ENCODE measurements around the gene CYBA. TPM values are rescaled to one million over a fixed set of nuclear protein-coding genes. Genes with fewer than 3 reads are reported as not detected.

Gene CYBA
- total RNA-seq, 1 donor from 2014 or later, result 51.7 TPM

DNA sequence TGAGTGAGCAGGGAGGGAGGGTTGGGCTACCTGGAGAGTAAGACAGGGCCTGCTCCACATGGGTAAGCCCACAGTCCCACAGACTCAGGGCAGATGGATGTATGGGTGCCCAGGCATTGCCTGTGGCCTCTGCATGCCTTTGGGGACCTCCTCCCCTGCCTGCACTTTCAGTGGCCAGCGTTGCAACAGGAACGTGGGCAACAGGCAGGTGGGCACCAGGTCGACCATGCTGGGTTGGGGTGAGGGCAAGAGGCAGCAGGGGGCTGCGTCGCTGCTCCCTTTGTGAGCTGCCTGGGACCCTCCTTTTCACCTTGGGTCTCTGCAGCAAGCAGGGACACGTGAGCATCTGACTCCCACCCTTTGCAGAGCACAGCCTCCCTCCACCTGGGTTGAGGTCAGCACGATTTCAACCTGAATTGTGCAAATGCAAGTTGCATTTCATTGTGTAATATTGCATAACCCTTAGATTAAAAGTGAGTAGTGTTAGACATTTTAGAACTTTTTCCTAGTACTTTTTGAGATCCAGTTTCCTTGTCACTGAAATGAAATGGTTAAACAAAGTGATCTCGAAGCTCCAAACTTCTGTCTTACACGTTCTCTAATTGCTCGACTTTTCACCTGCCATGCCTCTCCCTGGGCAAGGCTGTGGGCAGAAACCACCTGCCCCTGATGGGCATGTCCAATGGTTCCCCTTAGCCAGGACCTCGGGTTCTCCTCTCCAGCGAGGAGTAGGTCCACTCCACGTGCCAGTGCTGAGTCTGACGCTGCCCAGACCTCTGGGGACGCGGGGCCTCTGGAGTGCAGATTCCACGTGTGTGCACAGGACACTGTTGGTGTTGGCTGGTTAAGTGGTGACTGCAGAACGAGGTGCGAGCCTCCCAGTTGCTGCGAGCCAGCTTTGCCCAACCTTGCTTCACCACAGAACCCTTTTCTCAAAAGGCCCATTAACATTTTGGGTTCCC lies 45.4 kb downstream of the CYBA start:
- no peaks in the 10 kb centered on the region for H3K27me3 Mint-ChIP-seq (ENCODE audit: low read depth)
- no peaks in the 10 kb centered on the region for H3K4me1 Mint-ChIP-seq (ENCODE audit: low read depth)
- H3K27ac Mint-ChIP-seq (ENCODE audit: unreplicated experiment), result no peak overlapping the region
- TF ChIP-seq, protein P1, sequence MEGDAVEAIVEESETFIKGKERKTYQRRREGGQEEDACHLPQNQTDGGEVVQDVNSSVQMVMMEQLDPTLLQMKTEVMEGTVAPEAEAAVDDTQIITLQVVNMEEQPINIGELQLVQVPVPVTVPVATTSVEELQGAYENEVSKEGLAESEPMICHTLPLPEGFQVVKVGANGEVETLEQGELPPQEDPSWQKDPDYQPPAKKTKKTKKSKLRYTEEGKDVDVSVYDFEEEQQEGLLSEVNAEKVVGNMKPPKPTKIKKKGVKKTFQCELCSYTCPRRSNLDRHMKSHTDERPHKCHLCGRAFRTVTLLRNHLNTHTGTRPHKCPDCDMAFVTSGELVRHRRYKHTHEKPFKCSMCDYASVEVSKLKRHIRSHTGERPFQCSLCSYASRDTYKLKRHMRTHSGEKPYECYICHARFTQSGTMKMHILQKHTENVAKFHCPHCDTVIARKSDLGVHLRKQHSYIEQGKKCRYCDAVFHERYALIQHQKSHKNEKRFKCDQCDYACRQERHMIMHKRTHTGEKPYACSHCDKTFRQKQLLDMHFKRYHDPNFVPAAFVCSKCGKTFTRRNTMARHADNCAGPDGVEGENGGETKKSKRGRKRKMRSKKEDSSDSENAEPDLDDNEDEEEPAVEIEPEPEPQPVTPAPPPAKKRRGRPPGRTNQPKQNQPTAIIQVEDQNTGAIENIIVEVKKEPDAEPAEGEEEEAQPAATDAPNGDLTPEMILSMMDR (IDR thresholded peaks at IDR 0.05), result no peak
- H3K36me3 Mint-ChIP-seq (ENCODE audit: low read depth), result peaks cover 13% of the 10 kb centered on the region
- H3K9me3 Mint-ChIP-seq (ENCODE audit: low read depth), result no peaks in the 10 kb centered on the region
- H3K4me3 Mint-ChIP-seq (ENCODE audit: unreplicated experiment), result no peak overlapping the region
- DNase-seq (ENCODE audit: low spot score), result no peak

DNA sequence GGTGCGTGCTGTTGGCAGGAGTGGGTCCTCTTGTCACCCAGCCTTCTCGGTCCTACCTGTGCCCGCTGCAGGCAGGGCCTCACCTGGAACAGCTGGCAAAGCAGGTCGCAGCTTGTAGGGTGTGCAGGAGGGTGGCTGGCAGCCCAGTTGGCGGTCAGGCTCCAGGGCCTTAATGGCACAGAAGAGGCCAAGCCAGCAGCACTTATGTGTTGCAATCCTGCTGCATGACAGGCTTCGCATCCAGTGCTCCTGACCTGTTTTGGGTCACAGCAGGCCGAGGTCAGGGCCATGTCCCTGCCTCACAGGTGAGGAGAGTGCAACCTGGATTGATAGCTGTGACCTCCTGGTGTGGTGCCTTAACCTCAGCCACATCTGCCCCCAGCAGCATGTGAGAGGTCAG lies 48.8 kb downstream of the CYBA start:
- H3K36me3 Mint-ChIP-seq (ENCODE audit: low read depth), result peaks cover 17% of the 10 kb centered on the region
- H3K27me3 Mint-ChIP-seq (ENCODE audit: low read depth), result no peaks in the 10 kb centered on the region
- DNase-seq (ENCODE audit: low spot score), result no peak
- no peaks in the 10 kb centered on the region for H3K4me1 Mint-ChIP-seq (ENCODE audit: low read depth)
- H3K27ac Mint-ChIP-seq (ENCODE audit: unreplicated experiment), result no peak overlapping the region
- TF ChIP-seq, protein P1 (IDR thresholded peaks at IDR 0.05), result no peak
- no peak overlapping the region for H3K4me3 Mint-ChIP-seq (ENCODE audit: unreplicated experiment)
- no peaks in the 10 kb centered on the region for H3K9me3 Mint-ChIP-seq (ENCODE audit: low read depth)

DNA sequence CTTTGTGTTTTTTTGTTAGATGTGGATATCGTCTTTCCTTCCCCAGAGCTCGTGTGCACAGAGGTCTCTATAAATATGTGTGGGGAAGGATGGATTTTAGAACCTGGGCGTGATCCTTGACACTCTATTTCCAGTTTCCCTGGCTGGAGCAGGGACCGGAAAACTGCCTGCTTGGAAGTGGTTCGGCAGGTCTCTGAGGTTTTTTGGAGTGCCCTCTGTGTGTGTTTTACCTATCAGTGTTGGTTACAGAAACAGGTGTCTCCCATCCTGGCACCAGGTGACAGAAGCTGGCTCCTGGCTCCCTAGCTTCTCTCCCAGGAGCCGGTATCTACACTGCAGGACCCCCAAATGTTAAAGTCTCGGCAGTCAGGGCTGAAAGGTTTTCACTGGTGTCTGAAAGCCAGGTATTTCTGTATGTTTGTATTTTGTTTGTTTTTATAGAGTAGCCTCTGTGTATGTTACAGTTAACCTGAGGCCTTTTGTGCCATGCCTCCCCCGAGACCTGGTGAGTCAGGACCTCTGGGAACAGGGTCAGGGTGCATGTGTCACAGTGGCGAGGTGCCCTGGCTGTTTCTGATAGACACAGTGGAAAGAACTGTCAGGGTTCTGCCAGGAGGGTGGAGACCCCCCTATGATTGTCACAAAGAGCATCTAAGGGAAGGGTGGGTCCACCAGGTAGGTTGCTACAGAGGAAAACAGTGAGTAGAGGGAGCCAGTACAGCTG lies 49.4 kb downstream of the CYBA start:
- no peak for DNase-seq (ENCODE audit: low spot score)
- H3K36me3 Mint-ChIP-seq (ENCODE audit: low read depth), result peaks cover 17% of the 10 kb centered on the region
- H3K4me3 Mint-ChIP-seq (ENCODE audit: unreplicated experiment), result no peak overlapping the region
- no peaks in the 10 kb centered on the region for H3K4me1 Mint-ChIP-seq (ENCODE audit: low read depth)
- no peaks in the 10 kb centered on the region for H3K9me3 Mint-ChIP-seq (ENCODE audit: low read depth)
- H3K27ac Mint-ChIP-seq (ENCODE audit: unreplicated experiment), result no peak overlapping the region
- H3K27me3 Mint-ChIP-seq (ENCODE audit: low read depth), result no peaks in the 10 kb centered on the region
- TF ChIP-seq, protein P1 (IDR thresholded peaks at IDR 0.05), result no peak

DNA sequence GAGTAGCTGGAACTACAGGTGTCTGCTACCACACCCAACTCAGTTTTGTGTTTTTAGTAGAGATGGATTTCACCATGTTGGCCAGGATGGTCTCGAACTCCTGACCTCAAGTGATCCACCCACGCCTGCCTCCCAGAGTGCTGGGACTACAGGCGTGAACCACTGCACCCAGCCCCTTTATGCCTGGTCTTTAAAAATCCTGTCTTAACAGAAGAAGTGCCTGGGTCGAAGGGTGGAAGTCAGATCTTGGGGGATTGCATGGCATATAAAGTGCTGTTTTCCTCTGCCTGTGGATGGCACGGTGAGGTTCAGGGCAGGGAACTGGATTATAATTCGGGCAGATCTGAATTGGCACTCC lies 50.3 kb downstream of the CYBA start:
- TF ChIP-seq, protein P1 (IDR thresholded peaks at IDR 0.05), result no peak
- Mint-ChIP-seq H3K27ac (ENCODE audit: unreplicated experiment) (no peak overlapping the region), H3K4me3 (ENCODE audit: unreplicated experiment) (no peak overlapping the region), H3K36me3 (ENCODE audit: low read depth) (peaks cover 20% of the 10 kb centered on the region), H3K9me3 (ENCODE audit: low read depth) (no peaks in the 10 kb centered on the region), H3K4me1 (ENCODE audit: low read depth) (no peaks in the 10 kb centered on the region), H3K27me3 (ENCODE audit: low read depth) (no peaks in the 10 kb centered on the region)
- no peak for DNase-seq (ENCODE audit: low spot score)

DNA sequence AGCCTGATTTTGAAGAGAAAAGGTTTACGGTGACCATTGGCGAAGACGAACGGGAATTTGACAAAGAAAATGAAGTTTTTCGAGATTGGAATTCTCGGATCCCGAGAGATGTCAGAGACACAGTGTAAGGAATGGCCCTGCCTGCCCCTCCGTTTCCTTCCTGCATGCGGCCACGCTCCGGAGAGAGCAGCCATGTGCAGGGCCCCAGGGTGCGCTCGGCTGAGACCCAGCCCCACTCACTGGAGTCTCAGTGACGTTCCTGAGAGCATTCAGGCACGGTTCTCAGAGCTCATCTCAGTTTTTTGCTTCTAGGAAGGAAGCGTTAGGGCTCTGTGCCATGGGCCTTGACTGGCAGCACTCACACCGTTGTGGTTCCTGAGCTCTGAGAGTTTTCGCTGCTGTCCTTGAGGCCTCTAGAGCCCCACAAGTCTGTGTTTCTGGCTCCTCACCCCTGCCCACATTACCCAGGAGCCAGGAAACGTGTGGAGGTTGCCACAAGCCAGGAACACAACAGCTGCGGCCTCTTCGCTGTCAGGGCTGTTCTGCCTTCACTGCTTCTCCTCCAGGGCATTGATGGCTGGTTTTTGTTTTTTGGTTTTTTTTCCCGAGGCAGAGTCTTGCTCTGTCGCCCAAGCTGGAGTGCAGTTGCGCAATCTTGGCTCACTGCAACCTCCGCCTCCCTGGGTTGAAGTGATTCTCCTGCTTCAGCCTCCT lies 50.9 kb downstream of the CYBA start:
- Mint-ChIP-seq H3K27me3 (ENCODE audit: low read depth) (no peaks in the 10 kb centered on the region), H3K4me1 (ENCODE audit: low read depth) (no peaks in the 10 kb centered on the region), H3K4me3 (ENCODE audit: unreplicated experiment) (no peak overlapping the region), H3K9me3 (ENCODE audit: low read depth) (no peaks in the 10 kb centered on the region), H3K27ac (ENCODE audit: unreplicated experiment) (no peak overlapping the region), H3K36me3 (ENCODE audit: low read depth) (peaks cover 22% of the 10 kb centered on the region)
- DNase-seq (ENCODE audit: low spot score), result no peak
- TF ChIP-seq, protein P1 (IDR thresholded peaks at IDR 0.05), result no peak

All from chondrocyte (in vitro differentiated cells).